ENCODE measurements around the gene EML4. TPM values are rescaled to one million over a fixed set of nuclear protein-coding genes. Genes with fewer than 3 reads are reported as not detected.

EML4 gene
- total and polyA plus RNA-seq, 2 of the 13 experiments (the other 11 are each of a cell fraction or from before 2014, with no cell fraction given): 243 to 476 TPM

GRCh38 chr2:42238644-42239288 is 69.6 kb downstream of the EML4 start (continued):
- TF ChIP-seq STAT6 (CRISPR knock-in tag; IDR thresholded peaks at IDR 0.05; ENCODE audit: borderline replicate concordance) (peak; percentile 53; the same call in 1 of the 2 replicates), ZNF251 (CRISPR knock-in tag; IDR thresholded peaks at IDR 0.05) (no peak), ZNF770 (CRISPR knock-in tag; IDR thresholded peaks at IDR 0.05) (0 out of 2 replicates have a peak, but pooled peaks have one; percentile 1), ZFP36 (IDR thresholded peaks at IDR 0.05; ENCODE audit: borderline replicate concordance, low read depth, low read length, partially characterized antibody) (no peak), ZNF598 (CRISPR knock-in tag; IDR thresholded peaks at IDR 0.05; ENCODE audit: borderline replicate concordance) (0 out of 2 replicates have a peak, but pooled peaks have one; percentile 43), ZNF619 (CRISPR knock-in tag; IDR thresholded peaks at IDR 0.05) (0 out of 2 replicates have a peak, but pooled peaks have one; percentile 26), SNAPC4 (CRISPR knock-in tag; IDR thresholded peaks at IDR 0.05) (no peak), SOX6 (IDR thresholded peaks at IDR 0.05) (no peak), SOX6 (CRISPR knock-in tag; IDR thresholded peaks at IDR 0.05) (peak; percentile 44), ATRX (CRISPR knock-in tag; IDR thresholded peaks at IDR 0.05; ENCODE audit: borderline replicate concordance) (no peak), SMARCE1 (IDR thresholded peaks at IDR 0.05; ENCODE audit: borderline replicate concordance) (no peak), RELA (CRISPR knock-in tag; IDR thresholded peaks at IDR 0.05) (no peak), ZBTB26 (CRISPR knock-in tag; IDR thresholded peaks at IDR 0.05; ENCODE audit: borderline replicate concordance) (no peak), ATF5 (CRISPR knock-in tag; IDR thresholded peaks at IDR 0.05; ENCODE audit: low read depth) (no peak), HOXA7 (CRISPR knock-in tag; IDR thresholded peaks at IDR 0.05) (no peak), HDAC2 (CRISPR knock-in tag; IDR thresholded peaks at IDR 0.05) (no peak), ZNF737 (CRISPR knock-in tag; IDR thresholded peaks at IDR 0.05; ENCODE audit: borderline replicate concordance) (no peak), MBD4 (IDR thresholded peaks at IDR 0.05; ENCODE audit: borderline replicate concordance, low read length) (no peak)

Measured in HepG2 (cell line).